Liver (tissue), 3 donors: ENCODE measurements around the gene PHIP.

ENCODE experiments used
- GABPA ChIP-seq, 2 donors: IDR thresholded peaks in 1 of 2; conservative IDR thresholded peaks in 1 of 2; 2 replicates each; pipeline ENCODE4 v1.6.1; 2016; ENCODE audit warnings: antibody characterized with exemption in 2 of 2, mild to moderate bottlenecking in 1 of 2, moderate library complexity in 1 of 2
- RAD21 ChIP-seq, 2 donors: IDR thresholded peaks; 2 replicates each; pipeline ENCODE4 v1.6.1; 2016; ENCODE audit warnings: antibody characterized with exemption in 2 of 2, mild to moderate bottlenecking in 2 of 2
- TAF1 ChIP-seq: conservative IDR thresholded peaks from 2 replicates; pipeline ENCODE4 v1.6.1; 2016; ENCODE audit warnings: antibody characterized with exemption, mild to moderate bottlenecking
- YY1 ChIP-seq: IDR thresholded peaks from 2 replicates; pipeline ENCODE4 v1.6.1; 2016; ENCODE audit warnings: antibody characterized with exemption, mild to moderate bottlenecking
- TF ChIP-seq, protein P1 (sequence below): fragments of 150-350 bp; IDR thresholded peaks from 2 replicates; pipeline ENCODE4 v1.5.1; 2017; ENCODE audit warnings: improper control_type of control experiment, low read depth, low read length; ENCODE audit not compliant: missing input control
- donor health status: healthy.
- donor health status: healthy.

- TF ChIP-seq, protein P1, sequence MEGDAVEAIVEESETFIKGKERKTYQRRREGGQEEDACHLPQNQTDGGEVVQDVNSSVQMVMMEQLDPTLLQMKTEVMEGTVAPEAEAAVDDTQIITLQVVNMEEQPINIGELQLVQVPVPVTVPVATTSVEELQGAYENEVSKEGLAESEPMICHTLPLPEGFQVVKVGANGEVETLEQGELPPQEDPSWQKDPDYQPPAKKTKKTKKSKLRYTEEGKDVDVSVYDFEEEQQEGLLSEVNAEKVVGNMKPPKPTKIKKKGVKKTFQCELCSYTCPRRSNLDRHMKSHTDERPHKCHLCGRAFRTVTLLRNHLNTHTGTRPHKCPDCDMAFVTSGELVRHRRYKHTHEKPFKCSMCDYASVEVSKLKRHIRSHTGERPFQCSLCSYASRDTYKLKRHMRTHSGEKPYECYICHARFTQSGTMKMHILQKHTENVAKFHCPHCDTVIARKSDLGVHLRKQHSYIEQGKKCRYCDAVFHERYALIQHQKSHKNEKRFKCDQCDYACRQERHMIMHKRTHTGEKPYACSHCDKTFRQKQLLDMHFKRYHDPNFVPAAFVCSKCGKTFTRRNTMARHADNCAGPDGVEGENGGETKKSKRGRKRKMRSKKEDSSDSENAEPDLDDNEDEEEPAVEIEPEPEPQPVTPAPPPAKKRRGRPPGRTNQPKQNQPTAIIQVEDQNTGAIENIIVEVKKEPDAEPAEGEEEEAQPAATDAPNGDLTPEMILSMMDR = no peak
- no peak for TF ChIP-seq YY1
- TF ChIP-seq RAD21 (IDR thresholded peaks at IDR 0.05) = no peak
- no peak for TF ChIP-seq GABPA (IDR thresholded peaks at IDR 0.05 in 1 of 2, conservative IDR thresholded peaks at IDR 0.05 in 1 of 2)
- TF ChIP-seq TAF1 = no peak
These were observed 130.5 kb downstream of the PHIP start for GRCh38 chr6:78947529-78947928.
